DMS79 (cell line): ENCODE results near the gene ATXN3.
"Not testable (repeated sequence)": the region's sequence is repeated elsewhere in the genome, so short reads cannot be mapped to it uniquely, and the experiment has no call there.

ENCODE experiments used
- DNase-seq: peaks from one replicate; lab custom pipeline; 2025; lab: John Stamatoyannopoulos, UW

The ATXN3 gene

DNA sequence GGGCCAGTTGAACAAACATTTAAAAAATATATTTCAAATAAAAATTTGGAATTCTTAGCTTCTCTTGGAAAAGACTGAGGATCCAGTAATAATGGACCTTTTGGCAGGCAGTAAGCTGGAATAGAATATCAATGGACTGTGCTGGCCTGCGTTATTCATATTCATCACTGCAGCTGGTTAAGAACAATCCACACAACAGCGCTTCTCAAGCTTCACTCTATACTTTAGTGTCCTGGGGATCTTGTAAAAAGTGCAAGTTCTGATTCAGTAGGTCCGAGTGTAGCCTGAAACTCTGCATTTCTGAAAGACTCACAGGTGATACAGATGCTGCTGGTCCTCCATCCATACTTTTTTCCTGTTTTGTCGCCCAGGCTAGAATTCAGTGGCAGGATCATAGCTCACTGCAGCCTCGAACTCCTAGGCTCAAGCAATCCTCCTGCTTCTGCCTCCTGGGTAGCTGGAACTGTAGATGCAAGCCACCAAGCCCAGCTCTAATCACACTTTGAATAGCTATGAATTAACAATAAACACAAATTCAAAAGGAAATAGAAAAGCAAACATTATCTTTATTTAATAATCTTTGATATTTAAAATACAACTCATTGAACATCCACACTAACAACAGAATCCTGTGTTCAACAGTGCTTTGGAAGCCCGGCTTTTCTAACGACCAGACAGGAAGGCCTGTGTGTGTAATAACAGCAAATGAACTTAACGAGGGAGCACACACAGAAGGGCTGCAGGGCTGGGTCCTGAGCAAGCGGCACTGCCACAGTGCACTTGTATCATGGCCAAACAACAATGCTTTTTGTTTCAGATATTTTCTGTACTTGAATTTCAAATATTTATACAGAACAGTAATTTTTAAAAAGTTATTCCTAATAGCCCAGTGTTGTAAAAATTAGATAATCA is 48.1 kb downstream of the ATXN3 start:
- DNase-seq, result no peak

DNA sequence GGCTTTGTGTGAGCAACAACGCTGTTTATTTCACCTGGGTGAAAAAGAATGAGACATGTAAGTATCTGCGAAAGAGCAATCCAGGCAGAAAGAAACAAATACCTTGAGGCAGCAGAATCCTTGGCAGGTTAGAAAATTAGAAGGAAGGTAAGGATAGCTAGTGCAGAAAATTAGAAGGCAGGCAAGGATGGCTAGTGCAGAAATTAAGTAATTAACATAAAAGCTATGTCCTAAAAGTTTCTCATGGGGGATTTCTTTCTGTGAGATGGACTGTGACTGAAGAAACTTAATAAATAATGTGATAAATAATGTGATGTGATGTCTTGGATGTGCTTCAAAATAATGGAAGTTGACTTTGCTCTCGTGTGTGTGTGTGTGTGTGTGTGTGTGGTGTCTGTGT is 56.6 kb downstream of the ATXN3 start:
- no peak for DNase-seq

DNA sequence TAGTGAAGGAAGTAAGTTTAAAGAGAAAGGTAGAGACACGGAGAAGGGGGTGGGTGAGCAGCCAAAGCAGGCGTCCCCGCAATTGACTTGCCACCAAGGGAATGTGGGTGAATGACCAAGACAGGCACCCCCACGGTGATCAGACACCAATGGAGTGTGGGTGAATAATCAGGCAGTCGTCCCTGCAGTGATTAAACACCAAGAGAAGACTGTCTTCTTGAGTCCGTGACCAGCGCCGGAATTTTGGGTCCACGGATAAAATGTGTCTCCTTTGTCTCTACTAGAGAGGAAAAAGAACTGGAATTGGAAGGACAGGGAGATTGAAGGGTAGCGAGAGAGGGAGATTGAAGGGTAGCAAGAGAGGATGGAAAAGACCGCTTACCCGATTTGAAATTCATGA is 57.2 kb downstream of the ATXN3 start:
- DNase-seq, result not testable (repeated sequence)

DNA sequence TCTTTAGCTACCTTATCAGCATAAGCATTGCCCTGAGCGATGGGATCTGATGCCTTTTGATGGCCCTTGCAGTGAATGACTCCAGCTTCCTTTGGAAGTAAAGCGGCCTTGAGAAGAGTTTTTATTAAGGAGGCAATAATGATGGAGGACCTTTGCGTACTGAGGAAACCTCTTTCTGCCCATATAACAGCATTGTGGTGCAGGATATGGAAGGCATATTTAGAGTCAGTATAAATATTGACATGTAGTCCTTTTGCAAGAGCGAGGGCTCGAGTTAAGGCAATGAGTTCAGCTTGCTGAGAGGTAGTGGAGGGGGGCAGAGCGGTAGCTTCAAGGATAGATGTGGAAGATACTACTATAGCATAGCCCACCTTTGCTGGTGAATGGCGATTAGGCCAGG is 60.5 kb downstream of the ATXN3 start:
- not testable (repeated sequence) for DNase-seq

DNA sequence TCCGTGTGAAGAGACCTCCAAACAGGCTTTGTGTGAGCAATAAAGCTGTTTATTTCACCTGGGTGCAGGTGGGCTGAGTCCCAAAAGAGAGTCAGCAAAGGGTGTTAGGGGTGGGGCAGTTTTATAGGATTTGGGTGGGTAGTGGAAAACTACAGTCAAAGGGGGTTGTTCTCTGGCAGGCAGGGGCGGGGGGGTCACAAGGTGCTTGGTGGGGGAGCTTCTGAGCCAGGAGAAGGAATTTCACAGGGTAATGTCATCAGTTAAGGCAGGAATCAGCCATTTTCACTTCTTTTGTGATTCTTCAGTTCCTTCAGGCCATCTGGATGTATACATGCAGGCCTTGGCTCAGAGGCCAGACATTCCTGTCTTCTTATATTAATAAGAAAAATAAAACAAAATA is 64.6 kb downstream of the ATXN3 start:
- not testable (repeated sequence) for DNase-seq

GRCh38 chr14:92041203-92041602 is 65.2 kb downstream of the ATXN3 start:
- DNase-seq, result no peak

- peak; percentile 63 for DNase-seq
Observed at GRCh38 chr14:92040431-92041051, 65.8 kb downstream of the ATXN3 start.

DNA sequence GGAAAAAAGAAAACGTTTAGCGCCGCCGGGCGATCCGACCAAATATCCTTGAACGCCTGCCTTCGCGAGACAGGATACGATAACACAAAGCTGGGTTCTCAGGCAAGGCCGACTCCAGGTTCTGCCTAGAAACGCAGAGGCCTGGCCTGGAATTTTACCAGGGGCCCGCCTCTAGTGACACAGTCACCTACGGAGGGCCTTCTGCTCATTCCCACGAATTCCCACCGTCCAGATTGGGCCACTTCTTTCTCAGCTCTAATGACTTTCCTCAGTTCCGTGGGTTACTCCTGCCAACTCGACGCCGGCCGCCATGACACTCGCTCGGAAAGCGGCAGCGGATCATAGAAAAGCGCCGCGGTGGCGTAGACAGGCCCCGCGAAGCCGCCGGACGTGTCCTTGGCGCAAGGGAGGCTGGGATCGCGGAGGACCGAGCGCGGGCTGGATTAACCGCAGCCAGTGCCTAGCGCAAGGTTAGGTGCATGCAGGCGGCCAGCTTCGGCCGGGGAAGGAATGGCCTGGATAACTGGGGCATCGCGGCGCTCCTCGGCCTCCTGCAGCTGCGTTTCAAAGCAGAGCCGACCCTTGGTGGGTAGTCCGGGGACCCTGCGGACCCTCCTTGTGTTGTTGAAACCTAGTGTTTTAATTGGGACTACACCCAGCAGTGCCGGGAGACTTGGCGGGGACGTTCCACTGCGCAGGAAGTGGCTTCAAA is 66.5 kb downstream of the ATXN3 start, which contains the start of gene TRIP11:
TRIP11 (minus strand) TSS at position 341 of the 712 bp plus-strand sequence. CDS start 374 bp downstream, outside the sequence.
- peak; percentile 89 for DNase-seq

DNA sequence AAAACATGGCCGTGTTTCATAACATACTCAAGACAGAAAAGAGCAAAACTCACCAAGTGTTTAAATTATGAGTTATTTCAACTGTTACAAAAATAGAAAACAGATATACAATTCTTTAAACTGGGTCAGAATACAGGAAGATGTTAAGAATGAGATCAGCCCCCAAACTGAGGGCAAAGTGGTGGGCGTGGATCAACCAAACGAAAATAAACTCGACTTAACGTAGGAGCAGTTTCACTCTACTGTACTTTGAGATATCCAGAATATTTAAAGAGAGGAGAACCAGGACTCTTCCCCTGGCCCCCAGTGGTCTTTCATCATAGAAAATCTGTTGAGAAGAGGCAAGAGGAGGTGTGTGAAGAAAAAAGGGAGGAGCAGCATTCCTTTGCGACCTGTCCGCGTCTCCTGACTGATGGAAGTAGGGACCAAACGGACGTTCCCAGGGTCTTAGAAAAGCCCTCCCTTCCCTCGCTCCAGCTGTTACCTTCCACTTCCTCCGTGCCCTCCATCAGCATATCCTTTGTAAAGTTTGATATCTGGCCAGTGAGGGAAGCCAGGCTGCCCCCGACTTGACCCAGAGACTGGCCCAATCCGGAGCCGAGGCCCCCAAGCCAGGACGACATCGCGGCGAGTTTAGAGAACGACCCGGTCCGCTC is 67.2 kb downstream of the ATXN3 start:
- DNase-seq, result peak; percentile 62

GRCh38 chr14:92037989-92038388 is 68.4 kb downstream of the ATXN3 start:
- no peak for DNase-seq

DNA sequence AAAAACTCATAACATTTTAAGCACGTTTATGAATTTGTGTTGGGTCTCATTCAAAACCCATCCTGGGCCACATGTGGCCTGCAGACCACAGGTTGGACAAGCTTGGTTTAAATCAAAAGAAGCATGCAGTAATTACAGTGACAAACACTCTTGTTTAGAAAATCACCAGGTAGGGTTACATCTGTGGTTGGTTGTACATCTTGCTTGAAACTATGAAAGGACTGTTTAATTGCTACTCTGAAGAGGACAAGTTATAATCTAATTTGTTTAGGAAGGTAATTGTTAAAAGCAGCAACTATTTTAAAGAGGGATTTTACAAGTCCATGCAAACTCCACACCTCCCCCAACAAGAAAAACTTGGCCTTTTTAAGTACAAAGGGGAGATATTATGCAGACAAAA is 70.5 kb downstream of the ATXN3 start:
- DNase-seq, result peak; percentile 96

DNA sequence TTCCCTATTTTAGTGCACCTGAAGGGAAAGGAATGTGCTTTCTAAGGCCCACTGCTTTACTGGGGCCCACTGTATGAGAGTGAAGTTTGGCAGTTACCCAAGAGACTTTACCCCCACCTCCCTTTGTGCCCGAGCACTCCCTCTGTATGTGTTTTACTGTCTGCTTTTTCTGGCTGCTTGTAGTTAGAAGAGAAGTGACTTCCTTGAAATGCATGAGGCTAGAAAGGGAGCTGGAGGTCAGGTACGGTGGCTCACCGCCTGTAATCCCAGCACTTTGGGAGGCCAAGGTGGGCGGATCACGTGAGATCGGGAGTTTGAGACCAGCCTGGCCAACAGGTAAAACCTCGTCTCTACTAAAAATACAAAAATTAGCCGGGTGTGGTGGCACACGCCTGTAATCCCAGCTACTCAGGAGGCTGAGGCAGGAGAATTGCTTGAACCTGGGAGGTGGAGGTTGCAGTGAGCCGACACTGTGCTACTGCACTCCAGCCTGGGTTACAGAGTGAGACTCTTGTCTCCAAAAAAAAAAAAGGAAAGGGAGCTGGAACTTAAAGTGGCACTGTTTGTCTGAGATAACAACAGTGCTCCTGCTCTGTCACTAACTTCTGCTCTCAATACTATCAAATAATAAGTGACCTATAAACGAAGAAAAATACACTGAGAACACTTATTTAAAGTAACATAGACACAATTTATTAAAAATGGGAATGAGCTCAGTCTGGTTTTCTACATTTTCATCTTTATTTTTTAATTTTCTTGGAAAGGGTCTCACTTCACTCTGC is 72.3 kb downstream of the ATXN3 start:
- no peak for DNase-seq

DNA sequence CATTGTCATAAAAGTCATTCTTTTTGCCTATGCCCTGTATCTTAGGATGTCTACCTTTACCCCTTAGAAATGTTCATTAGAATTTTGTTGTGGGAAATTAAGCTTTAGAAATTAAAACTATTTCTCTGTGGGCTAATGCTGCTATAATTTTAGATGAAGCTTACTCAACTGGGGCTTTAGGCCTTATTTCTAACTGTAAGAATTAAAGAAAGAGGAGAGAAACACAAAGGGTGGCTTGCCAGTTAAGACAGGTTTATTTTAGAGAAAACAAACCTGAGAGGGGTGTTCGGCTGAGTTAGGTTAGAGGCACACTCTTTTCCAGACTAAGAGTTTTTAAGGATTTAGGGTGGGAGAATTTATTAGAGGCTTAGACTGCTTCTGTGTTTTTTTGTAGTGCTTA is 72.9 kb downstream of the ATXN3 start:
- DNase-seq, result no peak

- no peak for DNase-seq
Observed at GRCh38 chr14:92026548-92027190, 79.7 kb downstream of the ATXN3 start.

GRCh38 chr14:92022036-92022435 is 84.3 kb downstream of the ATXN3 start:
- no peak for DNase-seq

DNA sequence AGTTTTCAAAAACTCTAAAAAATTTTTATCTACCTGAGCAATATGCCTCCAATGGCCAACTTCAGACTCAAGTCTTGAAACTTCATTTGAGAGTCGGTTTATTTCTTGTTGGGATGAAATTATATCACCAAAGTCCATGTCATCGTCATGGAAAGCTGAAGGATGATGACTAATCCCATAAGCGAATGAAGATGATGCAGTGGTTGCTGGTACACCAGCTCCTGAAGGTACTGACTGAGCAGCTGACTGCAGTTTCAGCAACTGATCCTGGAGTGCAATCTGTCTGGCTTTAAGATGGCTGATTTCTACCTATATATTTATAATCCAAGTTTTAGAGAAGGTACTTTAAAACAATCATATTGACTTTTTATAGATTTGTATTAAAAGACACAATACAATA is 84.9 kb downstream of the ATXN3 start:
- DNase-seq, result no peak

DNA sequence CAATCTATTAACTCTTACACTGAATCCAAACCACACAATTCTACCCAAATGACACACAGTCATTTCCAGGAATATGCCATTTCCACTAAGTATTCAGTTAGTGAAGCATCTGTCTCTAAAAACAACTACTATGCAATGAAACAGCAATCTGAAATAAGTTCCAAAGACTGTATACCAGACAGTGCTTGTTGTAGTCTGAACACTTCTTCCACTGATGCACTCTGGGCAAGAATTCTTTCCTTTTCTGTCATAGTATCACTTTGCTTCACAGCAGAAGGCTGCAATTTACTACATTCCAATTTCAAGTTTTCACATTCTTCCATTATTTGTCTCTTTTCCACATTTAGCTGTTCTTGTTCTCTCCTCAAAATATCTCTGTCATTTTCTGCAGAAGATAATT is 92.3 kb downstream of the ATXN3 start:
- DNase-seq, result no peak

DNA sequence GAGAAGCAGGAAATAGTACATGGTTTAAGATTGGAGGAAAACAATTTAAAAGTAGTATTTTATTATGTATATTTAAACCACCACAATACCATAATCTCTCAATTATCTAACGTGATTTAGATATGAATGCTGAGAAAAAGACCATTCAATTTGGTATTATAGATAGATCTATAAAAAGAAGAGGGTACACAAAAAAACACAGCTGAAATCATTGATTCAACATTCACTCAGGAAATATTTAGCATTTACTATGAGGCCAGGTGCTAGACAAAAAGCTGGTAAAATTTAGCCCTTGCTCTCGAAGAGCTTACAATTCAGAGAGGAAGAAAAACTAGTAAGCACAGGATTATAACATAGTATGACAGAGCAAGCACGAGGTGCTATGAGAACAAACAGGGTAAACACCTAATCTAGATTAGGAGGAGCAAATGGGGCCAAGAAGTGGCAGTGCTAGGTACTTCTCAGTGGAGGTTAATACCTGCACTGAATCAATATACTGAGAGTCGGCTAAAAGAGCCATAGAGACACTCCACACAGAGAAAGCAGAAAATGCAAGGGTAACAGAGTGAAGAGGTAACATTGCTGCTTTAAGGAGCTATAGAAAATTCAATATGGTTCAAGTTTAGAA is 94.1 kb downstream of the ATXN3 start:
- no peak for DNase-seq

GRCh38 chr14:92010644-92011043 is 95.7 kb downstream of the ATXN3 start:
- DNase-seq, result no peak

DNA sequence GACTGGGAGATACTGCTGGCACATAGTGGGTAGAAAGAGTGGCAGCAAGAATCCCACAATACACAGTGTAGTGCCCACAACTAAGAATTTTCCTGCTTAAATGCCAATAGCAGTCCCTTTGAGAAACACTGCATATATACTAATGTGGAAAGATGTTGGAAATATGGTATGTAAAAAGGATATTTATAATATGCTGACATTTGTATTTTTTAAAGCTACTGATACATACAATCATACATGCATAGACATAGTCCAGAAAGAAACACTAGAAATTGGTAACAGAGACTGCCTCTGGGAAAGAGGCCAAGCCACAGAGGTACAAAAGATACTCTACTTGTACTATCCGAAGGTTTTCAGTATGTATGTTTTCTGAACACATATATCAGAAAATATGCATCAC is 96.8 kb downstream of the ATXN3 start:
- DNase-seq, result no peak
